ENCODE results near the gene SDC3.

The SDC3 gene

DNA sequence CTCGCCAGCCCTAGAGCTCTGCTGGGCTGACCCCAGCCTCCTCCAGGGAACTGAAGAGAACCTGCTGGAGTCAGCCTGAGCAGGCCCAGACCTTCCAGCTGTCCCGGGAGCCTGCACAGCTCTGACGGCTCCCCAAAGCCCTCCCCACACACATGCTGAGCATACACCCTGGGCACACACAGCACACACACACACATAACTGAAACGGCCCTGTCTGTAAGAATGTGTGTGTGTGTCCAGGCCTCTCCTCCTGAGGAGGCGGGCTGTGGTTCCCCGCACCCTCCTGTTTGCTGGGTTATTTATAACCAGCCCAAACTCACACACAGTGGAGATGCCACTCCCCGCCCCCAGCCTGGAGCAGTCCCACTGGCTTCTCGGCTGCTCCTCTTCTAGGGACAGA lies 20.2 kb downstream of the SDC3 start:
- no peak for DNase-seq

DNA sequence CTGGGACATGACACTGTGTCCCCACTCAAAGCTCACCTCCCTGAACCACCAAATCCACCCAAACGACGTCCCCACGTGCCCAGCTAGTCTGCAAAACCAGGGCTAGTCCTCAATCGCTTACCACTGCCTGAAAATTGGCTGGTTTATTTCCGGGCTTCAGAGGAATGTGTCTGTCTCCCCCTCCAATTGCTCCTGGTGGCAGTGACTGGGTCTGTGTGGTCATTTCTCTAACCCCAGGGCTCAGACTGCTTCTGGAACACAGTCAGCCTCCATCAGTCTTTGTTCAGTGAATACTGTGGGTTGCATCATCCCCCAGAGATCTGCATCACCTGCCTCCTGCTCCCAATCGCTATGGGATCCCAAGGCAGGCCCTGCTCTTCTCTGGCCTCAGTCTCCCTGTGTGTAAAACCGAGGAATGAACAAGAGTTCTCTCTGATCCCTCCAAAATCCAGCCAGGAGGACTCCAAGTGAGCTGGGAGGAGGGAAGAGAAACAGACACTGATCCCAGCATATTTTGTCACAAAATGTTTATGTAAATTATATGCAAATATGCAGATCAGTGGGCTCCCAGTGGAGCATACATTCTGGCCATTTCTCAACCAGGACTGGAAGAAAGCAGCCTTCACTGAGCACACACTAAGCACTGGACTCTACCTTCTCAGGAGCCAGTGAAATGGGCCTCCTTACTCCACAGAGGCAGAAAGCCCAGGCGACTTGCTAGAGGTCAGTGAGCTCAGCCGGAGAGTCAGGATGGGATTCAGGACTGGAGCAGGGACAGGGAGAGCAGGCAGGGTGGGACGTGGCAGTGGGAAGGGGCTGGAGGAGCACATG lies 20.9 kb downstream of the SDC3 start:
- no peak for DNase-seq

DNA sequence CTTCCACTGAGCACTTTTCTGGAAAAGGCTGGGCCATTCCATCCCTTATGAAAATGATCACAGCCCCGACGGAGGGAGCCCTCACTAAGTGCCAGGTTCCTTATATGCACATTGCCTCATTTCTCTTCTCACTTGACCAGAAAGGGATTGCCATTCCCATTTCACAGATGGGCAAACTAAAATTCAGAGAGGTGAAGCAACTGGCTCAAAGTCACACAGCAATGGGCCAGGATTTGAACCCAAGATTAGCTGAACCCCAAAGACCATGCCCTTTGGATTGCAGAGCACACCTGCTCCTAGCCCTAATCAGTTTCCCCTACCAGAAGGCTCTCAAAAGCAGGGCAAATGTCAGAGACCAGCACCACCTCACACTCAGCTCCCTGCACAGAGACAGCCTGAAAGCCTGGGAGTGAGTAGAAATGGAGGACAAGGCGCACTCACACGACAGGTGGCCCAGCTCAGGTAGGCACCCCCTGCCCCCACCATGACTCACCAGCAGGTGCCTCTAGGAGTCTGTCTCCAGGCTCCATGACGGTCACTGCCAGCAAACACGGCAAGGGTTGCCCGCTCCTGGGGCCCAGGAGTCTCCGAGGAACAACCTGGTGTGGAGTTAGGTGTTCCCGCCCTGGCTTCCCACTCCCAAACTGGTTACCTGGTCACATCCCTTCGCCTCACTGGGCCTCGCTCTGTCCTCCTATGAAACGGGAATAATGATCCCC lies 21.7 kb downstream of the SDC3 start:
- no peak for DNase-seq

DNA sequence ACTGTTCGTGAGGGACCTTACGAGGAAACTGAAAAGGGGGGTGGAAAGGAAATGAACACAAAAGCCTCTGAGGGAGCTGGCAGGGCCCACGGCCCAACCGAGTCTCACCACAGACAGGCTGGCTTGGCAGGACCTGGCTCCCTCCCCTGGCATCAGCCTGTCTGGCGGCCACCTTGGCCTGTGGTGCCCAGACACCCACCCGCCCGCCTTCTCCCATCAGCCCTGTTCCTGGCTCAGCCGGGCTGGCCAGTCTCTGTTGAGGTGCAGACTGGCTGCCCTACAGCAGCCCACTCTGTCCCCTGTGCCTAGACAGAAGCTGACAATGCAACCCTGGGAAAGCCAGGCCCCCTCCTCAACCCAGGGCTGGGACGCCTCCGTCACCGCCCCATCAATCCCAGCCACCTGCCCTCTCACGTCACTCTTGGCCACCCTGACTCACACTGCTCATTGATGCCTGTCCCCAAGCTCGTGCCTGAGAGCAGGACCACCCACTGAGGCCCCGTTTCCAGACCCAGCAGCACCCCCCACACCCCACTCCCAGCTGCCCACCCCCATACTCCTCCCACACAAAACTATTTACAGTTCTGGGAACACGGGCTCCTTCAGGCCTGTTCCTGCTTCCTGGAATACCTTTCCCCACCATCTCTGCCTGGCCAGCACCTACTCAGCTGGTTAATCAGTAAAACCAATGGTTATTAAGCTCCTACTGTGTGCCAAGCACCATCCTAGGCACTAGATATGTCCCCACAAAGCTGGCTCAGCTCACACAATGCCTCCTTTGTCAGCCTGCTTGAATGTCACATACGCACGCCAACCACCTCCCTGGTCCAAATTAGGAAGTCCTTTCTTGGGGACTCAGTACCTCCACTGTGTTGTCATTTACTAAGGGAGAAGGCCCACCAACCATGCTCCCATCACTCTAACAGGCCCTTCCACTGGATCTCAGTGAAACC lies 22.7 kb downstream of the SDC3 start:
- no peak for DNase-seq

DNA sequence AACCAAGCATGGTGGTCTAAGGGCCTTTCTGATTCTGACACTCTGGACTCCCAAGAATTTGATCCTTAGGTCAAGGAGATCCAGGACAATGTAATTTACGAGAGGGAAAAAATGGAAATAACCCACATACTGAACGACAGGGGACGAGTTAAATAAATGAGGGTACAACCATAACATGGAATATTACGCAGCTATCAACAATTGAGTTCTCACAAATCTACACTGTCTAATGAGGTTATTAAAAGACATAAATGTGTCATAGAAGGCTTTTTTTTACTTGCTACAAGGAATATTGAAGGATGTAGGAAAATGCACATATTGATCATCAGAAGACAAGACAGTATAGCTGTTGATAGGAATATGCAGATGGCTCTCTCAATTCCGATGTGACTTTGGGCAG lies 23.8 kb downstream of the SDC3 start:
- DNase-seq, result no peak

DNA sequence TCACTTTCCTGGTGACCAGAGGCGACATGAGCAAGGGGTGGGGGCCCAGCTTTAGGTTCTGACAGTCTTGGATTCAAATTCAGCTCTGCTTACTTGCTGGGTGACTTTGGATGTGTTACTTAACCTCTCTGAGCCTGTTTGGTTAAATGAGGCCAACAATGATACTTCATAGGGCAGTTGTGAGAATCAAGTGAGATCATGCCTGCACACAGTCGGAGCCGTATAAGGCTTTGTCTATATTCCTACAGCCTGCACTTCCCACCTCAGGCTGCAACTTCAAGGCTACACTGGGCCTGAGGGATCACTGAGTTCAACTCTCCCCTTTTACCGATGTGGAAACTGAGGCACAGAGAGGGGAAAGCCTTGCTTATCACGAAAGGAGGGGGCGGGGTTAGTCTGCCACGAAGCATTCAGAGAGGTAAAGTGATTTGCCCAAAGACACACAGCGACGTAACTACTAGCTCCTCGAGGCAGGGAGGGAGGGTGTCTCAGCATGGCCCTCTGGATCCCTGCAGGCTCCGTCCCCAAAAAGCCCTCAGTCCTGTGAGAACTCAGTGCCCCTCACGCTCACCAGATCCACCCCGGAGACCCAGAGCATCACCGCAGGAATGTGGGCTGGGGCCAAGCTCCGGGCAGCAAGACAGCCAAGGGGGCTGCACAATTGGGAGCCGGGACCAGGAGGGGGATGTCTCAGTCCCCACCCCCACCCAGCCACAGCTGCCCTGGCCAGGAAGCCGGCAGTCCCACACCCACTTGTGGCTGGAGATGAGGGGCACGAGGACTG lies 25.0 kb downstream of the SDC3 start:
- no peak for DNase-seq

DNA sequence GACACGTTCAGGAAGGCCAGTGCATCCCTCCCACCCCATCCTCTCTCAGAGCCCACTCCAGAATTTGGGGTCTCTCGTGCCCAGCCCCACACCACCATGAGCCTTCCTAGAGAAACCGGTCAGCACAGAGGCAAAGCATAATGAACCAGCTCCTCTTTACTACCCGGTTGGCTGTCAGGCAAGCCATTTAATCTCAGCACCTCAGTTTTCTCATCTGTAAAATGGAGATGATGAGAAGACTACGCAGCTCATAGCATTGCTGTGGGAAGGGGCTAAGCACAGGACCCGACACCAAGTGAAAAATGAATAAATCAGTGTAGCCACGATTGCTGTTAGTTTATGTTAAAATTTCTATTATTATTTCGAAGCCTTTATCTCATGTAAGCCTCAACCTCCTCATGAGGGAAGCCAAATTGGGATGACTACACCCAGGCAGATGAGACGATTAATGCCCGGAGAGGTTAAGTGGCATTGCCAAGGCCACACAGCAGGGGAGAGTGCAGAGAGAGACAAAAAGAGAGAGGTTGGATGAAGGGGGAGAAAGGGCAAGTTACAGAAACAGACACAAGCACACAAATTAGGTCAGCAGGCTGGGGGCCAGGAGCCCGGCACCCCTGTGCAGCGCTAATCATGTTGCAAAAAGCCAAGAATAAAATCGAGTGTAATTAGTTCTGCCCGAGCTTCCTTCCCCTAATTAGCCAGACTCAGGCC lies 25.7 kb downstream of the SDC3 start:
- DNase-seq, result no peak

DNA sequence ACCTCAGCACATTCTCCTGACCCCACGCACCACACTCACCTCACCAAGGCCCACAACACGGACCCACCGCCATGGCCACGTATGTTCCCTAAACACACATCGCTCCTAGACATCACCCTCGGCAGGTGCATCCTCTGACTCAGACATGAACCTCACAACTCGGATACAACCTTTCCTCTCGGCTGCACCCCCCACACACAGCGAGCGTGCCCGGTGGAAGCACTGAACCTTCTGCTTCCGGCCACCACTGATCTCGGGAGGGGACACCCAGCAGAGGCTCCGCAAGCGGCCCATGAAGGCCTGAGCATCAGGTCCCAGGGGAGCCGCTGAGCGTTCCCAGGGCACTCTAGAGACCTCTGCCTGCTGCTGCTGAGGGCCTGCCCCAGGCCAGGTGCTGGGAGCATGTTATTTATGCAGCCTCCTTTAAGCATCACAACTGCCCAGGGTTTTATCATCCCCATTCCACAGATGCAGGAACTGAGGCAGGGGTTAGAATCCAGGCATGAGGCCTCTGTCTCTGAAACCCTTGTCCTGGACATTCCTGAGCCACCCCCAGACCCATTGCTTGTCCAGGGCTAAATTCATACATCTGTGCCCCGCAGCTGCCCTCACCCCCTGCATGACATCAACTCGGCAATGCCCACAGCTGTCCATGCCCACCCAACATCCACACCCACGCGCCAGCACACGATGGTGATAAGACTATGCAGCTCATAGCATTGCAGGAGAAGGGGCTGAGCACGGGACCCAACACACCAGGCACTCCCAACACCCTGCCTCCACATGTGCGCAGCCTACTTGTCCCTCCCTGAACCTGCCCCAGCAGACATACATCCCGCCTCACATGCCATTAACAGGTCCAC lies 27.0 kb downstream of the SDC3 start:
- DNase-seq, result peak; percentile 72

DNA sequence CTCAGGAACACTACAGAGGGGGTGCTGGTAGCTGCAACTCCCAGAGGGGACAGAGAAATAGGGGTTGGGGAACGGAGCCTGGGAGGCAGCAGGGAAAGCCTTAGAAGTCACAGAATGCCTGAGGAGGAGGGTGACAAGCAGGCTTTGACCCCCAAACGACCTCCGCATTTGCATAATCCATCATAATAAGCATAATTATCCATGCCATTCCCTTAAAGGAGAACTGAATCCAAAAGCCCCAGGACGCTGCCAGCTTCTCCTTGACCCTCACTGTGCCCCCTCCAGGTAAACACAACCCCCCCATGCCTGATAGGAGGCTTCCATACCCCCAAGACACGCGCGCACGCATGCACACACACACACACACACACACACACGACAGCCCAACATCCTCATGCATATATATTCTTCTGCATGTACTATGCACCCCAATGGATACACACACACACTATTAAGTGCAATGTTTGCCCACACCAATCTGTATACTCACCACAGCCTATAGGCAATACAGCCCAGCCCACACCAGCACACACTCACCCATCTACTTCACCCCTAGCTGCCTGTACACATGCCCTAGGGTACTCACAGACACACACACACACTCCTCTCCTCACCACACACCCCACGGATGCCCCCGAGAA lies 27.8 kb downstream of the SDC3 start:
- no peak for DNase-seq

DNA sequence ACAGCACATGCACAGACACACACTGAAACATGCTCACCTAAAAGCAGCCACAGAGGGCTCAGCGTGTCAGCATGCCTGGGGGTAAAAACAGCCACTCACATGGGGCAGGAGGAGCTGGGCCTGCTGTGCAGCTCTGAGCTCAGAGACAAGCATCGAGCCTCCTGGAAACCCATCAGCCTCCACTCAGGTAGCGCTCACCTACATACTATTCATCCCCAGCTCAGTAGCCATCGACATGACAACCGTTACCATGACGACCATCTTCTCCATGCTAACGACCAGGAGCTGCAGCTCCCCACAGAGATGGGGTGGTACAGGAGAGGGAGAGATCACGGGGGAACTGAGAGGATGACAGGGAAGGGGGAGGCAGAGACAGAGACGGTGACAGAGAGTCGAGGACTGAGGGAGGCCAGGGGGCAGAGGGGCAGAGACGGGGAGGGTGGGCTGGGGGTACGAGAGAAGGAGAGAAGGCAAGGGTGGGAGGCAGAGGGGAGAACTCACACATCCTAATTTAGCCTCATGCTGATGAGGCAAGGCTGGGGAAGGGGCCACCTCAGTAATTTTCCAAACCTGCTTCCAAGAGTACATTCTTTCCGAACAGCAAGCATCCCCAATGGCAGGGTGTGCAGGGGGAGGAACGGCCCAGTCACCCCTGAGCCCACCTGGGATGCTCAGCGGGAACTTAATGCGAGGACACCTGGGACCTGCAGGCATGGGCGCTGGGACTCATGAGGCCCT lies 28.4 kb downstream of the SDC3 start:
- DNase-seq, result no peak

DNA sequence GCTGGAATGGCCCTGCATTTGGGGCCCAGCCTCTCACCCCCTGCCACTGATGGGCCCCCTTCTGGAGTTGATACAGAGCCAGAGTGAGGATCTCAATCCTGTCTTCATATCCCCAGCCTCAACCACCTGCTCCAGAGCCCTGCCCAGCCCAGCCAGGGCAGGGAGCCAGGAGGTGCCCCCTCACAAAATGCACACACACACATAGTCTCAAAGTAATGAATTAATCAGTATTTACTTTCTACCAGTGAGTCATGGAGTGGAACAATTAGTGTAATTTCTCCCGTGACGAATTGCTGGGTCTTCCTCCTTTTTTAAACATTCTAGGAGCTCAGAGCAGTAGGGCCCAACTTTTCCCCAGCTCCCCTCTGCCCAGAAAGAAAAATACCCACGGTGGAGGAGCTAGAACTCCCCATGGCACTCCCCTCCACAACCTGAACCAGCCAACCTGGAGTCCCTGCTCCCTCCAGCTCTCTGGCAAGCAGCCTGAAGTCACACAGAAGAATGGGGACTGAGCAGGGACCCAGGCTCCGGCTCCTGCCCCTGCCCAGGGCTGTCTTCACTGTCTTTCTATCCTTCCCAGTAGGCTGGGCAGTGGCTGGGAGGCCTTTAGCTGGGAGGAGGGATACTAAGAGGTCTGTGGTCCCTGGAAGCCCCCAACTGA lies 29.3 kb downstream of the SDC3 start:
- no peak for DNase-seq

DNA sequence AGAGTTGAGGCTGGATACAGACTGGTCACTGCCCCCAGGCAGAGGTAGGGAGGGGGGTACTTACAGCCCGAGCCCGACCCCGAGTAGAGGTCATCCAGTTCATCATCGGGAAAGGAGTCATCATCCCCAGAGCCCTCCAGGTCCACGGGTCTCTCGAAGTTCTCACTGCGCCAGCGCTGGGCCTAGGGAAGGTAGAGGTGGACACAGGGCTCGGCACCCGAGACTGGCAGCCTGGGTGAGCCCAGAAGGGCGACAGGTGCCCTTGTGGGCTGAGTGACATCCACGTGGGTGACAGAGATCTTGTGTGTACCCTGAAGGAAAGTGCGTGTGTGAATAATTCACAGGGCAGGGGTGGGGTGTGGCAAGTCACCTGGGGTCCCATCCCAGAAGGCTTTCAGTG lies 30.0 kb downstream of the SDC3 start:
- DNase-seq, result no peak

DNA sequence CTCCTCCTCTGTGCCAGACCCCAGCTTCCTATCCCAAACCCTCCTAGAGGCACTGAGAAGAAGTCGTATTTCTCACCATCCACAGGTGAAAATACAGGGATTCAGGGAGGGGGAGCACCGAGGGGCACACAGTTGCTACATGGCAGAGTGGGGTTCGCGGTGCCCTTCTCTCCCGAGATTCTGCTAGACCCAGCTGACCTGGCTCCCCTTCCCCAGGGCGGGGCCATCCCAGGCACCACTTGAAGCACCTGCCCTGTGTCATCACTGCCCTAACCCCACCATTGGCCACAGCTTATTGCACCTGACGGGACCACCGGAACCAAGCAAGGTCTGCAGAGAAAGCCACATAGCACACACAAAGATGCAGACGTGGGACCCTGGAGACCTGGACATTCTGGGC lies 30.5 kb downstream of the SDC3 start:
- no peak for DNase-seq

DNA sequence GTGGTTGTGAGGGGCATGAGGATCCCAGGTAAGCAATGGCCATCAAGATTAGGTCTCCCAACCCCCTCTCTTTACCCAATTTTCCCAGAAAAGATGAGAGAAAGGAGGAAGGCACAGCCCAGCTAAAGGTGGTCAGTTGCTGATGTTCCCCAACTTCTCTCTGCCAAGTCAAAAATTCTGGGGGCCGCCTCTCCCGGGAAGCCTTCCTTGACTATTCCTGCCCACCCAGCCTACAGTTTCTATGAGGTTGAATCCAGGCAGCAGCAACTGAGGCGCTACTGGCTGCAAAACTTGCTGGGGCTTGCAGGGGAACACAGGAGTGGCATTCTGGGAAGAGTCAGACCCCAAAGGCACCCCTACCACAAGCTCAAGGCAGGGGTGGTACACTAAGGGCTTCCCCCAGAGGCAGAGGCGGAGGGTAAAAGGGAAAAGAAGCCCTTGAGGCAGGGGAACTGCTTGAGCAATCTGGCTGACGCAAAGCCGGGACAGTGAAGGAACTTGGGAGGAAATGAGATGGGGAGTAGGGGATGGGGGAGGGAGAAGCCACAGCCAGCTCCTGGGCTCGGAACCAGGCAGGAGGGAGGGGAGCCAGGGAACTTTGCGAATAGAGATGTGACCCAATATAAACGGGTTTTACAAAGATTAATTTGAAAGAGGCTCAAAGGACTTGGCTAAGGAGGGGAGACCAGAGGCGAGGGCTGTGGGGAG lies 31.2 kb downstream of the SDC3 start:
- DNase-seq, result no peak

DNA sequence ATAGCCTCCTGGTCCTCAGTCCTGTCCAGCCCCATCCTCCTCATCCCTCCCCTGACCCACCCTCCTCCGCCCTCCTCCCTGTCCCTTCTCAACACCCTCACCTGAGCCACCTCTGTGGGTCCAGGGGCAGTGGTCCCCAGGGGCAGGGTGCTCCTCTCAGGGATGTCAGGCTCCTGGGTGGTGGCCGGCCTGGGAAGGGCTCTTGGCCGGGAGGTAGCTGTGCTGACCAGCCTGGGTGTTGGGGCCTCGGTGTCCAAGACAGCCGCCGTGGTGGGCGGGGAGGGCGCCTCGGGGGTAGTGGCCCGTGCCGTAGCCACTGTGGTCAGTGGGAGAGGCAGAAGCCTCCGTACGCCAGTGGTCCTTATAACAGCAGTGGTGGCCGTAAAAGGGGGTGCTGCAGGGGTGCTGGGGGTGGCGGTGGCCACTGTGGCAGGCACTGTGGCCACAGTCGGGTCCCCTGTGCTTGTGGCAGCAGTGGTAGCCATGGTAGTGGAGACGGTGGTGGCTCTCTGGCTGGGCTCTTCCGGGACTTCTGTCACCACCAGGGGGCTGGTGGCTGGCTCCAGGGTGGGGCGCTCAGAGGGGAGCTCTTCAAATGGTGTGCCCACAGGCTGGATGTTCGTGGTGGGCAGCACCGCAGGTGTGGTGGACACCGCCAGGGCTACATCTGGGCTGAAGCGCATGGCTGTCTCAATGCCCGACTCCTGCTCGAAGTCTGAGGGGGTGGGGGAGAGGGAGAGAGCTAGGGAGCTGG lies 31.9 kb downstream of the SDC3 start:
- DNase-seq, result no peak

DNA sequence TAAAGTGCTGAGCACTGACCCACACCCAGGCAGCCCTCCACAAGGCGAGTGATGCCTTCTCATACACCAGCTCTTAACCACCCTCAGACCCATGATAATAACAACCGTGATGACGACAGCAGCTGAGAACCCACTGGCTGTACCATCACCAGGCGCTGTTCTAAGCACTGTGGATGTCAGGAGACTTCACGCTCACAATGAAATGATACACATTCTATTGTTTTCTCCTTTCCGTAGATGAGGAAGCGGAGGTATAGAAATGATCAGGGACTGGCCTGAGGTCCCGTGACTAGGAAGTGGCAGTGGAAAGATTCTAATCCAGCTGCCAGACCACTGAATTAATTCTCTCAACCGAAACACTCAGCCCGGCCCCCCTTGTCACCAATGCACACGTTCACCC lies 32.6 kb downstream of the SDC3 start:
- DNase-seq, result no peak

DNA sequence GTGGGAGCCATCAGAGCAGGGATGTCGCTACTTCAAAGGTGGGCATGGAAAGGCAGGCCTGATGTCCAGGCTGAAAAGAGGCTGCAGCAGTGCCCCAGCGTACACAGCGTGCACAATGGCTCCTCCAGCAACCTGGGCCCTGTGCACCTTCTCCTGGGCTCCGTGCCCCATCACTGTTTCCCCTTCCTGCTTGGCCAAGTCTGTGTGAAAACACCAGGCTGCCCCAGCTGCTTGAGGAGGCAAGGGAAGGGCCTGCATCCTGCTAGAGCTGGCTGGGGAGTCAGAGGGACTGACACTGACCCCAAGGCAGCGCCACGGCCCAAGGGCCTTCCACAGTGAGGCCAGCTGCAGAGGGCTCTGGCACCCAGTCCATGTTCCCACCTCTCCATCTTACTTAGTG lies 33.4 kb downstream of the SDC3 start:
- no peak for DNase-seq

DNA sequence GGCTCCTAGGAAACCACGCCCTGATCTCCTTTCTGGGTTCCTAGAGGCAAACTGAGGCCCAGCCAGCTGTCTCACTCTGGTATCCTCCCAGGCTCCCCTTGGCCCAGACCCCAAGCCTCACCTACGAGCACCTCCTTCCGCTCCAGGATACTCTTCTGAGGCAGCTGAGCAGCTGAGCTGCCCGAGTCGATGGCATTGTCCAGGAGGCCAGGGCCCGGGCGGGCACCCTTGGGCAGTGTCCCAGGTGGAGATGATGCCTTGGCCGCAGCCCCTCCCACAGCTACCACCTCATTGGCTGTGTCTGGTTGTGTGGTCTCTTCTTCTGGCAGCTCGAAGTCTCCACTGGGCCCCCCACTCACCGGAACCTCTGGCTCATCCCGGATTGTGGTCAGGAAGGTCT lies 34.4 kb downstream of the SDC3 start:
- no peak for DNase-seq
